IPS DF 6.9 (cell line): ENCODE data around the gene SNRK.

Experiments used
- DNase-seq: peaks from one replicate; pipeline ENCODE4 v3.0.0-alpha.2; 2013; ENCODE audit warnings: low read depth, low spot score
- H3K27ac ChIP-seq: one replicate; pipeline ENCODE4 v1.5.1; 2013; ENCODE audit warnings: low read length, control low read depth
- H3K27me3 ChIP-seq: 2 replicates; pipeline ENCODE4 v1.6.1; 2013; ENCODE audit warnings: mild to moderate bottlenecking, low read length; ENCODE audit not compliant: control insufficient read depth, insufficient read depth
- H3K36me3 ChIP-seq: 2 replicates; pipeline ENCODE4 v1.6.1; 2013; ENCODE audit warnings: low read length; ENCODE audit not compliant: control insufficient read depth, insufficient read depth
- H3K4me1 ChIP-seq: 2 replicates; pipeline ENCODE4 v1.6.1; 2013; ENCODE audit warnings: low read length; ENCODE audit not compliant: control insufficient read depth, insufficient read depth
- H3K4me3 ChIP-seq: 2 replicates; pipeline ENCODE4 v1.5.1; 2013; ENCODE audit warnings: mild to moderate bottlenecking, low read length
- H3K9me3 ChIP-seq: 2 replicates; pipeline ENCODE4 v1.6.1; 2013; ENCODE audit warnings: low read length, inconsistent platforms; ENCODE audit not compliant: control insufficient read depth, insufficient read depth
- WGBS: extraction: QIAGEN DNeasy Blood & Tissue Kit; methylation state at CpG from one replicate; pipeline ENCODE4 v1.1.7; 2013; ENCODE audit warnings: mixed read lengths, missing lambda C conversion rate; ENCODE audit not compliant: insufficient read length, insufficient coverage; 5-methylcytosine and 5-hydroxymethylcytosine counted together

Gene SNRK

GRCh38 chr3:43343815-43344214, 57.5 kb downstream of the SNRK start:
- Histone ChIP-seq H3K9me3 (no peaks in the 10 kb centered on the region), H3K27me3 (no peaks in the 10 kb centered on the region), H3K4me3 (no peak overlapping the region), H3K27ac (no peak overlapping the region), H3K36me3 (peaks cover 11% of the 10 kb centered on the region; the same call in 1 of the 2 replicates), H3K4me1 (peaks cover 5% of the 10 kb centered on the region; the same call in 1 of the 2 replicates)
- no CpG with 5 or more reads among the region's 3 CpGs for WGBS
- DNase-seq: no peak

GRCh38 chr3:43344520-43344919, 58.2 kb downstream of the SNRK start:
- Histone ChIP-seq H3K36me3 (peaks cover 11% of the 10 kb centered on the region; the same call in 1 of the 2 replicates), H3K4me3 (no peak overlapping the region), H3K9me3 (no peaks in the 10 kb centered on the region), H3K27ac (no peak overlapping the region), H3K4me1 (peaks cover 5% of the 10 kb centered on the region; the same call in 1 of the 2 replicates), H3K27me3 (no peaks in the 10 kb centered on the region)
- DNase-seq: no peak
- no CpG with 5 or more reads among the region's 3 CpGs for WGBS

GRCh38 chr3:43345246-43345645, 58.9 kb downstream of the SNRK start:
- no CpG with 5 or more reads among the region's 4 CpGs for WGBS
- peaks cover 11% of the 10 kb centered on the region; the same call in 1 of the 2 replicates for H3K36me3 ChIP-seq

GRCh38 chr3:43345877-43346276, 59.5 kb downstream of the SNRK start:
- Histone ChIP-seq H3K9me3 (no peaks in the 10 kb centered on the region), H3K4me3 (no peak overlapping the region), H3K27me3 (no peaks in the 10 kb centered on the region), H3K27ac (no peak overlapping the region), H3K36me3 (peaks cover 11% of the 10 kb centered on the region; the same call in 1 of the 2 replicates), H3K4me1 (peaks cover 5% of the 10 kb centered on the region; the same call in 1 of the 2 replicates)
- no peak for DNase-seq
- WGBS: no CpG with 5 or more reads among the region's 6 CpGs

More at GRCh38 chr3:43345246-43345645, 58.9 kb downstream of the SNRK start:
- Histone ChIP-seq H3K9me3 (no peaks in the 10 kb centered on the region), H3K4me3 (no peak overlapping the region), H3K27ac (no peak overlapping the region), H3K27me3 (no peaks in the 10 kb centered on the region), H3K4me1 (peaks cover 5% of the 10 kb centered on the region; the same call in 1 of the 2 replicates)
- DNase-seq: no peak

- Histone ChIP-seq H3K4me1 (peaks cover 4% of the 10 kb centered on the region; the same call in 1 of the 2 replicates), H3K4me3 (no peak overlapping the region), H3K27ac (no peak overlapping the region), H3K9me3 (no peaks in the 10 kb centered on the region), H3K27me3 (no peaks in the 10 kb centered on the region), H3K36me3 (peaks cover 11% of the 10 kb centered on the region; the same call in 1 of the 2 replicates)
- DNase-seq: no peak
- WGBS: no CpG with 5 or more reads among the region's 14 CpGs
Observed at GRCh38 chr3:43346978-43347749, 60.8 kb downstream of the SNRK start.

- Histone ChIP-seq H3K36me3 (peaks cover 9% of the 10 kb centered on the region; the same call in 1 of the 2 replicates), H3K4me1 (peaks cover 2% of the 10 kb centered on the region; the same call in 1 of the 2 replicates), H3K9me3 (no peaks in the 10 kb centered on the region), H3K27me3 (no peaks in the 10 kb centered on the region), H3K4me3 (no peak overlapping the region), H3K27ac (no peak overlapping the region)
- no CpG with 5 or more reads among the region's 20 CpGs for WGBS
- no peak for DNase-seq
Observed at GRCh38 chr3:43347774-43348173, 61.4 kb downstream of the SNRK start.

- WGBS: no CpG with 5 or more reads among the region's 11 CpGs
- no peak for DNase-seq
- peaks cover 9% of the 10 kb centered on the region; the same call in 1 of the 2 replicates for H3K36me3 ChIP-seq
- no peaks in the 10 kb centered on the region for H3K9me3 ChIP-seq
- no peak overlapping the region for H3K4me3 ChIP-seq
- peaks cover 2% of the 10 kb centered on the region; the same call in 1 of the 2 replicates for H3K4me1 ChIP-seq
- no peak overlapping the region for H3K27ac ChIP-seq
- no peaks in the 10 kb centered on the region for H3K27me3 ChIP-seq
Observed at GRCh38 chr3:43348350-43348749, 62.0 kb downstream of the SNRK start.

GRCh38 chr3:43348852-43349574, 62.7 kb downstream of the SNRK start:
- H3K36me3 ChIP-seq: peaks cover 9% of the 10 kb centered on the region; the same call in 1 of the 2 replicates
- H3K4me1 ChIP-seq: no peaks in the 10 kb centered on the region
- H3K9me3 ChIP-seq: no peaks in the 10 kb centered on the region
- no CpG with 5 or more reads among the region's 4 CpGs for WGBS
- DNase-seq: no peak
- H3K4me3 ChIP-seq: no peak overlapping the region
- H3K27ac ChIP-seq: no peak overlapping the region
- no peaks in the 10 kb centered on the region for H3K27me3 ChIP-seq

- no peaks in the 10 kb centered on the region for H3K9me3 ChIP-seq
- no peaks in the 10 kb centered on the region for H3K4me1 ChIP-seq
- WGBS: no CpG with 5 or more reads among the region's 3 CpGs
- no peak overlapping the region for H3K27ac ChIP-seq
- no peak overlapping the region for H3K4me3 ChIP-seq
- peaks cover 9% of the 10 kb centered on the region; the same call in 1 of the 2 replicates for H3K36me3 ChIP-seq
- no peak for DNase-seq
- no peaks in the 10 kb centered on the region for H3K27me3 ChIP-seq
Observed at GRCh38 chr3:43349716-43350115, 63.4 kb downstream of the SNRK start.

- no peaks in the 10 kb centered on the region for H3K4me1 ChIP-seq
- H3K9me3 ChIP-seq: no peaks in the 10 kb centered on the region
- WGBS: no CpG with 5 or more reads among the region's 1 CpG
- no peak overlapping the region for H3K4me3 ChIP-seq
- no peak overlapping the region for H3K27ac ChIP-seq
- no peaks in the 10 kb centered on the region for H3K27me3 ChIP-seq
- no peaks in the 10 kb centered on the region for H3K36me3 ChIP-seq
- DNase-seq: no peak
Observed at GRCh38 chr3:43353393-43353792, 67.1 kb downstream of the SNRK start.
